Activated naive CD8-positive, alpha-beta T cell treated with anti-CD3 and anti-CD28 coated beads for 36 hours (primary cell): ENCODE data around the gene PRKCD. TPM values are rescaled to one million over a fixed set of nuclear protein-coding genes. Genes with fewer than 3 reads are reported as not detected.

Experiments
- DNase-seq: peaks from one replicate; pipeline ENCODE4 v3.0.0; 2021
- H3K27ac Mint-ChIP-seq: one replicate; pipeline ENCODE4 v1.8.0; 2022; ENCODE audit warnings: mild to moderate bottlenecking, moderate library complexity, mixed read lengths
- H3K27me3 Mint-ChIP-seq: one replicate; pipeline ENCODE4 v1.8.0; 2022; ENCODE audit warnings: mild to moderate bottlenecking, mixed read lengths
- H3K36me3 Mint-ChIP-seq: one replicate; pipeline ENCODE4 v1.8.0; 2021; ENCODE audit warnings: mild to moderate bottlenecking, mixed read lengths
- H3K4me1 Mint-ChIP-seq: one replicate; pipeline ENCODE4 v1.8.0; 2021; ENCODE audit warnings: mixed read lengths
- H3K4me3 Mint-ChIP-seq: one replicate; pipeline ENCODE4 v1.8.0; 2022; ENCODE audit warnings: mild to moderate bottlenecking, moderate library complexity, mixed read lengths
- H3K9me3 Mint-ChIP-seq: one replicate; pipeline ENCODE4 v1.8.0; 2022; ENCODE audit warnings: mixed read lengths
- total RNA-seq, 2 experiments: library from RNA; stranded (reverse); gene quantifications; one replicate each; pipeline ENCODE4 v1.2.3, GENCODE V29; 2021

PRKCD gene
- total RNA-seq, 2 experiments from 2014 or later: 16.5 to 17.5 TPM

GRCh38 chr3:53218131-53218530 lies 57.1 kb downstream of the PRKCD start:
- Mint-ChIP-seq H3K4me1 (no peaks in the 10 kb centered on the region), H3K4me3 (no peak overlapping the region), H3K27me3 (no peaks in the 10 kb centered on the region), H3K36me3 (no peaks in the 10 kb centered on the region), H3K27ac (no peak overlapping the region), H3K9me3 (no peaks in the 10 kb centered on the region)
- no peak for DNase-seq

GRCh38 chr3:53219895-53220483 lies 59.0 kb downstream of the PRKCD start:
- DNase-seq: peak; percentile 84
- H3K4me3 Mint-ChIP-seq: no peak overlapping the region
- H3K36me3 Mint-ChIP-seq: peaks cover 6% of the 10 kb centered on the region
- H3K9me3 Mint-ChIP-seq: no peaks in the 10 kb centered on the region
- H3K27ac Mint-ChIP-seq: no peak overlapping the region
- H3K27me3 Mint-ChIP-seq: no peaks in the 10 kb centered on the region
- no peaks in the 10 kb centered on the region for H3K4me1 Mint-ChIP-seq

DNA sequence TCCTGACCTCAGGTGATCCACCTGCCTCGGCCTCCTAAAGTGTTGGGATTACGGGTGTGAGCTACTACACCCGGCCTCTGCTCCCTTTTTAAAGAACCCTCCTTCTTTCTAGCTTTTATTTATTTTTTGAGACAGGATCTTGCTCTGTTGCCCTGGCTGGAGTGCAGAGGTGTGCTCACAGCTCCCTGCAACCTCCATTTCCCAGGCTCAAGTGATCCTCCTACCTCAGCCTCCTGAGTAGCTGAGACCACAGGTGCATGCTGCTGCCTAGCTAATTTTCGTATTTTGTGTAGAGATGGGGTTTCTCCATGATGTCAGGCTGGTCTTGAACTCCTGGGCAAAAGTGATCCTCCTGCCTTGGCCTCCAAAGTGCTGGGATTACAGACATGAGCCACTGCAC lies 60.3 kb downstream of the PRKCD start:
- Mint-ChIP-seq H3K4me1 (no peaks in the 10 kb centered on the region), H3K27me3 (no peaks in the 10 kb centered on the region), H3K36me3 (peaks cover 6% of the 10 kb centered on the region), H3K27ac (no peak overlapping the region), H3K9me3 (no peaks in the 10 kb centered on the region), H3K4me3 (no peak overlapping the region)
- no peak for DNase-seq

DNA sequence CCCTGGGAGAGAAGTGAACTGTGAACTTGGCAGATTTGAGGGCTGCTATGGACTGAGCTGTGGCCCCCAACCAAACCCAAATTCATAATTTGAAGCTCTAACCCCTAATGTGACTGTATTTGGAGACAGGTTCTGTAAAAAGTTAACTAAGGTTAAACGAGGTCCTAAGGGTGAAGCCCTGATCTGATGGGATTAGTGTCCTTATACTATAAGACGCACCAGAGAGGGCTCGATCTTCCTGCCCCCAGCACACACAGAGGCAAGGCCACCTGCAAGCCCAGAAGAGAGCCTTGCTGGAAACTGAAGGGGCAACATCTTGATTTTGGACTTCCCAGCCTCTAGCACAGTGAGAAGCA lies 60.8 kb downstream of the PRKCD start:
- H3K4me3 Mint-ChIP-seq: no peak overlapping the region
- H3K27me3 Mint-ChIP-seq: no peaks in the 10 kb centered on the region
- no peaks in the 10 kb centered on the region for H3K9me3 Mint-ChIP-seq
- H3K27ac Mint-ChIP-seq: no peak overlapping the region
- no peak for DNase-seq
- H3K36me3 Mint-ChIP-seq: peaks cover 9% of the 10 kb centered on the region
- no peaks in the 10 kb centered on the region for H3K4me1 Mint-ChIP-seq

- H3K9me3 Mint-ChIP-seq: no peaks in the 10 kb centered on the region
- H3K27me3 Mint-ChIP-seq: no peaks in the 10 kb centered on the region
- no peaks in the 10 kb centered on the region for H3K4me1 Mint-ChIP-seq
- no peak overlapping the region for H3K4me3 Mint-ChIP-seq
- H3K27ac Mint-ChIP-seq: peak overlapping the region; percentile 40
- DNase-seq: no peak
- peaks cover 10% of the 10 kb centered on the region for H3K36me3 Mint-ChIP-seq
Measured at GRCh38 chr3:53222183-53222901, 61.3 kb downstream of the PRKCD start.

DNA sequence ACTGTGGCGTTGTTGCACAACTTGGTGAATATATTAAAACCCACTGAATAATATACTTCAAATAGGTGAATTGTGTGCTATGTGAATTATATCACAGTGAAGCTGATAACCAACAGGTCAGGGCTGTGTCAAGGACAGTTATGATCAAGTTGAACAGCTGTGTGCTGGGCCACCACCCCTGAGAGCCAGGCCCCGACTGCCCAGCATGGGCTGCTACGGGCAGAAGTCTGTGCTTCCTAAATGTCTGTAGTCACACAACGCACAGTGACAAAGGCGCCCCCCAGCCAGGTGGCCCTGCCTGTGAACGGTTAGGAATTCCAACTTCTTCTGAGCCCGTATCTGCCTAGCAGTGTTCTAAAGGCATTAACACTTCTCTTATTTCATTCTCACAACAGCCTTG lies 62.0 kb downstream of the PRKCD start:
- H3K9me3 Mint-ChIP-seq: no peaks in the 10 kb centered on the region
- H3K36me3 Mint-ChIP-seq: peaks cover 12% of the 10 kb centered on the region
- H3K27ac Mint-ChIP-seq: no peak overlapping the region
- no peaks in the 10 kb centered on the region for H3K4me1 Mint-ChIP-seq
- H3K4me3 Mint-ChIP-seq: no peak overlapping the region
- H3K27me3 Mint-ChIP-seq: no peaks in the 10 kb centered on the region
- DNase-seq: no peak

DNA sequence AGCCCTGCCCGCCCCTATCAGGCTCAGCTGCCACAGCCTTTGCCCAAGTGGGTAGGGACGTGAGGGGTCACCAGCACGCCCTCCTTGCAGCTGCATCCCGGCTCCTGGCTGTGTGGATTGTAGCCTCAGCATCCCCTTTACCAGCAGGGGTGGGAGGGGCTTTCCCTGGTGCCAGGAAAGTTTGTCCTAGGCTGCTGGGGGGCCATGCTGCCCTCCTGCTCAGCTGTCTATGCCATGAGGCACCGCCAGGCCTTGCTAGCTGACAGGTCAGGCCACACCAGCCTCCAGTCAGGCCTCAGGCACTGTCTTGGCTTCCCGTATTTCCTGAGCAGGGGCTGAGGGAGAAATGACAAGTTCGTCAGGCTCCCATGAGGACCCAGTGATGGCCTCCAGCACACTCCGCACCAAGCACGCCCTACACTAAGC lies 62.5 kb downstream of the PRKCD start:
- H3K36me3 Mint-ChIP-seq: peaks cover 12% of the 10 kb centered on the region
- H3K4me1 Mint-ChIP-seq: no peaks in the 10 kb centered on the region
- H3K27me3 Mint-ChIP-seq: no peaks in the 10 kb centered on the region

DNA sequence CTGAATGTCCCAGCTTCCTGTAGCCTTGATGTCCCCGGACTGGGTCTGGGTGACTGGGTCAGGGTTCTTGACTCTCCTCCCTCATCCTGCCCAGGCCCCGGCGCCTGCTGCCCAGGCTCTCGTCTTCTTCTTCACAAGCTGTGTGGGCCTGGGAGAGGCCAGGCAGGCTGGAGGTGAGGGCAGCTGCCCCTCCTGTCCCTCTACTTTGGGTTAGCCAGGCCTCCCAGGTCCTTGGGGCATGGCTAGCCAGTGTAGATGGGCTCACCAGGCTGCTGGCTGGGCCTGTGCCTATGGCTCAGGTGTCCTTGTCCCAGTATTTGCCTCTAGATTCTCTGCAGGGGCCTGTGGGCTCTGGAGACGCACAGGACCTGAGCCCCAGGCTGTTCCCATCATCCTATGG lies 63.0 kb downstream of the PRKCD start:
- Mint-ChIP-seq H3K4me3 (no peak overlapping the region), H3K27ac (peak overlapping the region; percentile 56), H3K36me3 (peaks cover 12% of the 10 kb centered on the region), H3K9me3 (no peaks in the 10 kb centered on the region), H3K4me1 (no peaks in the 10 kb centered on the region), H3K27me3 (no peaks in the 10 kb centered on the region)
- DNase-seq: no peak

More for the DNA sequence above, 62.5 kb downstream of the PRKCD start:
- H3K27ac Mint-ChIP-seq: no peak overlapping the region
- no peak overlapping the region for H3K4me3 Mint-ChIP-seq
- no peak for DNase-seq
- H3K9me3 Mint-ChIP-seq: no peaks in the 10 kb centered on the region

DNA sequence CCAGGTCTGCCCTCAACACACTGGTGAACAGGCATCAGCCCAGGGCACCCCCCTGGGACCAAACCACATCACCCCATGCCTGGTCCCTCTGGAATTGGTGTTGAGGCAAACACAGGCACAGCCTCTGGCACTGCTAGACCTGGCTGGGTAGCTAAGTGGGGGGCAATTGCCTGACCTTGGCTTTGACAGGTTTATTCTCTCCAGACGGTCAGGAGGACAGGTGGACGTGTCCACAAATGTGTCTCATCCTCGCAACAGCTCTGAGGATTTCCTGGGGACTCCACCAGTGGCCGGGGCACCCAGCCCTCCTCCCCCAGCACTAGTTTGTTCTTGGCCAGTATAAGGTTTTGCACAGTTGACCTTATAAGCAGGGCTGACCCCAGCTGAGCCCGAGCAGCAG lies 63.5 kb downstream of the PRKCD start:
- Mint-ChIP-seq H3K36me3 (peaks cover 12% of the 10 kb centered on the region), H3K27ac (no peak overlapping the region)

DNA sequence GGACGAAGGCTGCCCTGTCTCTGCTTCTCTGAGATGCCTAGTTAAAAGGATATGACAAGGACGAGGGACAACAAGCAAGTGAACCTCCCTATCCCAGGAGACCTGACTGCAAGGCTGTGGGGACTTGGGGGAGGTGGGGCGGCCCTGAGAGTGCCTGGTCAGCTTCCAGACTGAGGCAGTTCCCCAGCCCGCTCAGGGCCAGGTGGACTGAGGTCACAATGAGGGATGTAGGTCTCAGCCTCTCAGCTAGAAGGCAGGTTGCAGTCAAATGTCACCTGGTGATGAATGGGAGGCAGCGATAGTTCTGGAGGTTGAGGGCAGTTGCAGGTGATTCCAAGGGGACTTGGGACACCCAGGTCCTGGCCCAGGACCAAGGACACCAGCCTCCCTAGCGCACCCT lies 64.2 kb downstream of the PRKCD start:
- Mint-ChIP-seq H3K9me3 (no peaks in the 10 kb centered on the region), H3K36me3 (peaks cover 12% of the 10 kb centered on the region), H3K27ac (no peak overlapping the region), H3K4me3 (no peak overlapping the region), H3K4me1 (no peaks in the 10 kb centered on the region), H3K27me3 (no peaks in the 10 kb centered on the region)
- no peak for DNase-seq

More for the DNA sequence above, 63.5 kb downstream of the PRKCD start:
- DNase-seq: no peak
- H3K4me3 Mint-ChIP-seq: no peak overlapping the region
- no peaks in the 10 kb centered on the region for H3K4me1 Mint-ChIP-seq
- H3K9me3 Mint-ChIP-seq: no peaks in the 10 kb centered on the region
- H3K27me3 Mint-ChIP-seq: no peaks in the 10 kb centered on the region

DNA sequence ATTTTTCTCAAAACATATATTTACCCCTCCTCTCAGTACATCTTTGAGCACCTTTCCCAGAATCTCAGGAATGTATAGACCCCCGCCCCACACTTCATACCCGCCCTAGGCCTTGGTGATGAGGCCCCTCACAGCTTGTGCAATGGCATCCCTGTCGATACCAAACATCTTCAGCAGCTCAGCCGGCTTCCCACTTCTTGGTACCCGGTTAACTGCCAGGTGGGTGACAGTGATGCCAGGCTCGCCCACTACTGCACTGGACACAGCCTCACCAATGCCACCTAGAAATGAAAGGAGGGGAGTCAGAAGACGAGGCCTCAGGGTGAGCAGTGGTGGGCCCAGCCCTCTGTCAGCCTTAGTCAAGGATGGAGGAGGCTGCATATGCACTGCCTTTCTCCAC lies 64.6 kb downstream of the PRKCD start:
- DNase-seq: no peak
- no peak overlapping the region for H3K4me3 Mint-ChIP-seq
- H3K9me3 Mint-ChIP-seq: no peaks in the 10 kb centered on the region
- H3K27me3 Mint-ChIP-seq: no peaks in the 10 kb centered on the region
- H3K36me3 Mint-ChIP-seq: peaks cover 15% of the 10 kb centered on the region
- H3K27ac Mint-ChIP-seq: no peak overlapping the region
- H3K4me1 Mint-ChIP-seq: no peaks in the 10 kb centered on the region

- Mint-ChIP-seq H3K9me3 (no peaks in the 10 kb centered on the region), H3K27ac (no peak overlapping the region), H3K36me3 (peaks cover 15% of the 10 kb centered on the region), H3K27me3 (no peaks in the 10 kb centered on the region), H3K4me3 (no peak overlapping the region), H3K4me1 (no peaks in the 10 kb centered on the region)
- no peak for DNase-seq
Measured at GRCh38 chr3:53226142-53226840, 65.3 kb downstream of the PRKCD start.

DNA sequence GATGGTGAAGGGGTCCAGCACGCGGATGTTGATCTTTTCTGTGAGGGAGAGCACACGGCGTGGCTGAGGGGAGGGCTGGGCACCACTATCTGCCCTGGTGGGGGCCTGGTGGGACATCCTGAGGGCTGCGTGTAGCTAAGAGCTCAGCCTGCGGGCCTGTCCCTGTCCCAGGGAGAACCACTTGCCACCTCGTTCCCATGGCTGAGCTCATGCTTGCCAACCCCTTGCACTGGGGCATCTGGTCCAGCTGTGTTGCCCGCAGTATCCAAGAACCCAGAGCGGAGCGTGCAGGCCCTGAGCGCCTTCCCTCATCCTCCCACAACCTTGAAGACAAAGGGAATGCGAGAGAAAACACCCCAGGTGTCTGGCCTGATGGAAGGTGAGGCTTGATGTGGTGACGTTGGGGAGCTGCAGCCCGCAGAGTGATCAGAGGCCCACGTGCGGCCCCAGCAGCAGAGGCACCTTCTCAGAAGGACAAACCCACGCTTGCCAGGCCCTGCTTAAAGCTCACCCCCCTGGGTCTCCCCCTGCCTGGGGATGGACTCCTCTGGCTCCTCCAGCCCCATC lies 65.9 kb downstream of the PRKCD start:
- Mint-ChIP-seq H3K4me3 (no peak overlapping the region), H3K27ac (no peak overlapping the region), H3K27me3 (no peaks in the 10 kb centered on the region), H3K4me1 (no peaks in the 10 kb centered on the region), H3K36me3 (peaks cover 15% of the 10 kb centered on the region), H3K9me3 (no peaks in the 10 kb centered on the region)
- DNase-seq: no peak

DNA sequence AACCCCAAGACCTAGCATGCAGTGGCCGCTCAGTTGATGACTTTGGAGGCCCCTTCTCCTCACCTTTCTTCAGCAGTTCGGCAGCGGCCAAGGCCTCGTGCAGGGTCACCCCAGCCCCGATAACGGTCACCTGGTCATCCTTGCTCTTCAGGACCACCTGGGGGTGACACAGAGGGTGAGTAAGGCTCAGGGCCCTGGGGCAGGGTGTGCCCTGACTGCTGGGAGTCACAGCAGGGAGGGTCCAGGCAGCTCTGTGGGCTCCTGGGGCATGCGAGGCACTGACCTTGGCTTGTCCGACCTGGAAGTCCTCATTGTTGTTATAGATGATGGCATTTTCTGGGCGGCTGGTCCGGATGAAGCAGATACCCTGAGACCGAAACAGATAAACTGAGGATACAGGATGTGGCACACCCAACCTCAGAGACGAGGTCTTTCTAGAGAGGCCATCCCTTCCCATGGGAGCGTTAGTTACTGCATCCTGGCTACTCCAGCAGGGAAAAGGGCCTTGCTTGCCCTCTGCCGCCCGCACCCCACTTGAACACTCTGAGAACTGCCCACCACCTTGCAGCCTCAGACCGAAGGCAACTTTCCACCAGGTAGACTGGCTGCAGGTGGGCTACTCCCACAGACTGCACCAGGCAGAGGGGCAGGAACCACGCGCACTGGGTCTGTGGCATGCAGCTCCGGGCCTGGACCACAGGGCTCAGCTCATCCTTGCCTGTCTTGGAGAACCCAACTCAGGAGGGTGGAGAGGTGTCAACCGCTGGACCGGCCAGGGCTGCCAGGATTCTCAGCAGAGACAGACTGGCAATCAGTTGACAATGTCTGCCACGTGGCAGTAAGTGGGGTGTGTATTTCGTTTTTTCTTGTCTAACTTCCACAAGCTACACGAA lies 67.2 kb downstream of the PRKCD start:
- H3K36me3 Mint-ChIP-seq: peaks cover 19% of the 10 kb centered on the region

DNA sequence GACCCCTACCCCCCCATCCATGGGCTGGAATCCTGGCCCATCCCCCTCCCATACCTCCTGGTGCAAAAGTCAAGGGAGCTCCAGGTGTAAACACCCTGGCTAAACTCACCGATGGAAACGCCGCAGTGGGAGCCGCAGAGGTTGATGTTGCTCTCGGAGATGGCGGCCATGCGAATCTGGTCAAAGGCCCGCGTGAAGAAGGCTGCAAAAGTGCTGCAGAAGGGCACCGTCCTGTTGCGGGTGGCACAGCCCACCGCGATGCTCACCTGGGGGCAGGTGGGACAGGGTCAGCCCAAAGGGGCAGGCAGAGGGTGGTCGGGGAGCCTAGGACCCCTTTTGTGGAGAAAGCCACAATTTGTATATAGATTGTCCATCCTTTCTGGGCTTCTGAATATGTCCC lies 68.2 kb downstream of the PRKCD start:
- no peaks in the 10 kb centered on the region for H3K4me1 Mint-ChIP-seq
- H3K27me3 Mint-ChIP-seq: no peaks in the 10 kb centered on the region
- no peak for DNase-seq
- peak overlapping the region; percentile 48 for H3K27ac Mint-ChIP-seq
- peaks cover 17% of the 10 kb centered on the region for H3K36me3 Mint-ChIP-seq
- H3K9me3 Mint-ChIP-seq: no peaks in the 10 kb centered on the region
- H3K4me3 Mint-ChIP-seq: no peak overlapping the region

More for the DNA sequence above, 67.2 kb downstream of the PRKCD start:
- Mint-ChIP-seq H3K9me3 (no peaks in the 10 kb centered on the region), H3K27me3 (no peaks in the 10 kb centered on the region), H3K27ac (no peak overlapping the region), H3K4me1 (no peaks in the 10 kb centered on the region), H3K4me3 (no peak overlapping the region)
- DNase-seq: no peak
